Activated CD4-positive, CD25-positive, alpha-beta regulatory T cell treated with anti-CD3 and anti-CD28 coated beads, Interleukin-2, amount 50 U/mL, for 24 hours (primary cell): ENCODE data around the gene AANAT.

Experiments
- ATAC-seq, 2 donors: fragments of 150-1000 bp; cut with Tn5 transposase; one replicate each; pipeline ENCODE4 v1.10.0; 2021; ENCODE audit warnings: mild to moderate bottlenecking in 1 of 2, moderate library complexity in 1 of 2

AANAT gene

GRCh38 chr17:76442341-76443338 is 24.8 kb upstream of the AANAT start:
- ATAC-seq, result no peak

GRCh38 chr17:76444518-76445311 is 22.7 kb upstream of the AANAT start:
- no peak for ATAC-seq

- ATAC-seq, result no peak
These were observed 21.5 kb upstream of the AANAT start for GRCh38 chr17:76445697-76446448.

DNA sequence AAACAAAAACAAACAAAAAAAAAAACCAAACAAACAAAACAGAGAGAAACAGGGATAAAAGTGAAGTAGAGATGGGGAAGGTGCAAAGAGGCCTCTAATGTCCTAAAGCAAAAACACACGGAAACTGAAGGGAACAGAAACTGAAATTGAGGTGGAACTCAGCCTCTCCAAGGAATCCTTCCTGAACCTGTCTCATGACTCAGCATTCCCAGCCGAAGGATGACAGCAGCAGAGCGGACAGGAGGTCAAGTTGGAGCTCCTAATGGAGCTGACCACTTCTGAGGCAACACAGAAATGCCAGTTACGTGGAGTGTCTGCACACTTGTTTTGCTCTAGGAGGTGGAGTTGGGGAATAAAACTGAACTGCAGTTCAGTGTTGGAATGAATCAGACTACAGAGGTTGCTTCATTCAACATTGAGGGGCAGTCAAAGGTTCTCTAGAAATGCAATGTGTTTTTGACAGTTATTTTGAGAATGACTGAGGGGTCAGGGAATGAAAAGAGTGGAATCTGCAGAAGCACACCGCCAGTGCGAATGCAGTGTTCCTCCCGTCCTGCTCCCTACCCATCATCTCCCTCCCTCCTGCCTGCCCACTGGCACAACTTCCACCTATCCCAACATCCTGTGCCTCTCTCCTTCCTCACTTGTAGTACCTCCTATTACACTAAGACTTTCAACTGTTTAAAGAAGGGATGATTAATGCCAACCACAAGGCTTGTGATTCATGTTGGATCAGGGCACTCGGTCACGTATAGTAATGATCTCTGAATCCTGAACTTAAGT is 20.8 kb upstream of the AANAT start:
- ATAC-seq, result peak; percentile 67 to 81

DNA sequence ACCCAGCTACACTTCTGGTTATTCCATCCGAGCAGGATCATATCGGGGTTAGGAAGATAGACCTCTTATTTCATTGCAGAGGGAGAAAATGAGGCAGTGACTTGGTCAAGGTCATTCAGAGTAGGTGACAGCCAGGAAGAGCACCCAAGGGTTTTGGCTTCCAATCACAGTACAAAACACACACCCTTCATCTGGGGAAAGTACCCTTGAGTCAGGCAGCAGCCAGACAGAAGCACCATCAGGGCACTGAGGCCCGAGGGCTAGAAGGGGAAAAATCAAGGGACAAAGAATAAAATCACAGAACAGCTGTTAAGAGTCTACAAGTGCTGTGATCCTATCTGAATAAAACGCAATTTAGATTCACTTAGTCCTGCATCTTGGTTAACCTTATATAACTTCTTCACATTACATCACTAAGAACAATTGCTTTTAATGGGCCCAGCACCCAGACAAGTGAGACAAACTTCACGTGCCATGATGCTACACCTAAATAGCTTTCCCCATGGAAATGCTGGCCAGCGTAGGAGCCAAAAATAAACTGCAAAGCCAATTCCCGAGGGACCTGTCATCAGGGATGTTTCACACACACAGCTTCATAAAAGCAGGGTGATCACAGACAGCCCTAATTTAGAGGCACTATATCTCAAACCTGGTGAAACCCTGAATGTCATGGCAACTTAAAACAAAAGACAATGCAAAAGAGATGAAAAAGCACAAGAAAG is 19.3 kb upstream of the AANAT start:
- ATAC-seq, result peak; percentile 59 to 69

DNA sequence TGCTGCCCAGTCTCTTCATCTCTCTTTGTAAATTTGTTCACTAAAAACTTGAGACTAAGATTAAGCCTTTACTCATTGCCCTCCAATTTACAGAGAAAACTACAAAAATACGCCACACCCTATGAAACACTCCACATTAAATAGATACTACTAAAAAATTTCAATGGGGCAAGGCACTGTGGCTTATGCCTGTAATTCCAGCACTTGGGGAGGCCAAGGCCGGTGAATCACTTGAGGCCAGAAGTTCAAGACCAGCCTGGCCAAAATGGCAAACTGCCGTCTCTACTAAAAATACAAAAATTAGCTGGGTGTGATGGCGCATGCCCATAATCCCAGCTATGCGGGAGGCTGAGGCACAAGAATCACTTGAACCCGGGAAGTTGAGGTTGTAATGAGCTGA is 18.3 kb upstream of the AANAT start:
- no peak for ATAC-seq

DNA sequence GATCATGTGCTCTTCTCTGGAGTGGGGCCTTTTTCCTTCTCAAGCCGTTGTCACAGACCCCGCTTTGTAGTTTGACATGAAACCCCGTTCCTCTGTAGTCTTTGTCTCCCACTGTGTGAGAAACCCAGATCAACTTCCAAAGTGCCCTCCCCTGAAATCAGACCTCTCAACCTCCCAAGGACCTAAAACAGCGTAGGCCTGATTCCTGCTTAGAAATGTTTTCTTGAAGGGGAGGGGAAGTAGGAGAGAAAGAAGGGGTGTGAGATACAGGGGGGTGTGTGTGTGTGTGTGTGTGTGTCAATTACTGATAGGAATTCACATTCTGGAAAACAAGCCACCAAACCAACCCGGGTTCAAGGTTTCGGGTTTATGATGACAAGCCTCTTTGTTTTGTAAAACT is 15.9 kb upstream of the AANAT start:
- ATAC-seq, result no peak

- peak in 1 of 2 donors; percentile 22 for ATAC-seq
These were observed 15.2 kb upstream of the AANAT start for GRCh38 chr17:76452127-76452659.

DNA sequence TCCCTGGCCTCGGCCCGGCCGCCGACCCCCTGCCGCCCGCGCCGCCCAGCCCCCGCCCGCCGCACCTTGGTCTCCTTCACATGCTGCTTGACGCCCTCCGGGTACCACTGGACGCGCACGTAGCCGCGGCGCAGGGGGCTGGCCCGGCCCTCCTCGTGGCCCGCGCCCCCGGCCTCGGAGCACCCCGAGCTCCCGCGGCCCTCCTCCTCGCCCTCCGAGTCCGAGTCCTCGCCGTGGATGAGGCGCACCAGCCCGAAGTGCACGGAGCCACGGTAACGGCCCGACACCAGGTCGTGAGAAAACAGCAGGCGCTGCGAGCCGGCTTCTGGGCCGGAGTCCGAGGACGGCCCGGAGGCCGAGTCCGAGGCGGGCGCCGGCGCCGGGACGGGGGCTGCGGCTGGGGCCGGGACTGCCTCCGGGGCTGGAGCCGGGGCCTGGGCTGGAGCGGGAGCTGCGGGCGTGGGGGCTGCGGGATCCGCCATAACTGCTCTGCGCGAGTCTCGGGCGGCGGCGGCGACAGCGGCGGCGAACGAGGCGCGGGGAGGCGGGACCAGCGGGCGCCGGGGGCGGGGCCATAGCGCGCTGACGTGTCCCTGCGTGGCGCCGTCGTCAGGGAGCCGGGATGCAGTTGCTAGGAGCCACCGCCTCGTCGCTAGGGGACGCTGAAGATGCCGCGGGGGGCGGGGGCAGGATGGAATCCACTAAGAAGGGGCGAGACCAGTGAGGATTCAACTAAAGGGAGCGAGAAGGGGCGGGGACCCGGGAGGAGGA is 14.6 kb upstream of the AANAT start, which contains the start of gene UBE2O:
Gene UBE2O, minus strand, starts transcription at position 493 of the 771 bp plus-strand sequence. Its CDS starts 11 bp downstream, at position 482.
- peak; percentile 94 to 96 for ATAC-seq

- ATAC-seq, result no peak
These were observed 14.0 kb upstream of the AANAT start for GRCh38 chr17:76453431-76453743.

GRCh38 chr17:76458580-76459490 is 8.6 kb upstream of the AANAT start:
- peak in 1 of 2 donors; percentile 38 for ATAC-seq

GRCh38 chr17:76459674-76460073 is 7.7 kb upstream of the AANAT start:
- no peak for ATAC-seq

DNA sequence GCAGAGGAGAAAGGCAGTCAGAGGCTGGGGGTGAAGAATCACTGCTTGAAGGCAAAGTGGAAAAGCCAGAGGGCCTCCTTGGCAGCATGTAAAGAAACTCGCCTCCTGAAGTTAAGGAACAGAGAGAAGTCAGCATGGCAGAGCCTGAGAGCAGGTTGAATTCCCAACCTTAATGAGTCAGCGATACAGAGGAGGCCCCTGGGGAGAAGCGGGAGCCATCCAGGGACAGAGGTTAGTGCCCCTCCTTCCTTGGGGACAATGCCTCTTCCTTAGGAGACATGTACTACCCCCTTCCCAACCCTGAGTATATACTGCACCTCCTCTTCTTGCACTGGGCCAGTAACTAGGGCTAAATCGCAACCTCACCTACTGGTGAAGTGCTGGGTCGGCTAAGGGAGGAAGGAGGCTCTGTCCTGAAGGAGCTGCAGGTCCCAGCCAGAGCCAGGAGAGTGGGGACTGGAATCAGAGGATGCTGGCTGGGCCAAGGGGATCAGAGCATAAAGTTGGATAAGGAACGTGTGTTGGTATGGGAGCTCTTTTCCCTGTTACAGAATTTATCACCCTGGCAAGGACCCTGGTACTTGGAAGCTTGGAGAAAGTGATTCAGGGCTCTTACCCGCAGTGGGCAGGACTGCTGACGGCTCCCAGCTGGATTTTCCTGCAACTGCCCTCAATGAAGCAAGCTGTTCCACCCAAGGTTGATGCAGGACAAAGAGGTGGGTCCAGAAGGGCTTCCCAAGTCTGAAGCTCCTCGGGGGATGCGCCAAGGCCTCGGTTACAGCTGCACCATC is 5.4 kb upstream of the AANAT start:
- no peak for ATAC-seq

DNA sequence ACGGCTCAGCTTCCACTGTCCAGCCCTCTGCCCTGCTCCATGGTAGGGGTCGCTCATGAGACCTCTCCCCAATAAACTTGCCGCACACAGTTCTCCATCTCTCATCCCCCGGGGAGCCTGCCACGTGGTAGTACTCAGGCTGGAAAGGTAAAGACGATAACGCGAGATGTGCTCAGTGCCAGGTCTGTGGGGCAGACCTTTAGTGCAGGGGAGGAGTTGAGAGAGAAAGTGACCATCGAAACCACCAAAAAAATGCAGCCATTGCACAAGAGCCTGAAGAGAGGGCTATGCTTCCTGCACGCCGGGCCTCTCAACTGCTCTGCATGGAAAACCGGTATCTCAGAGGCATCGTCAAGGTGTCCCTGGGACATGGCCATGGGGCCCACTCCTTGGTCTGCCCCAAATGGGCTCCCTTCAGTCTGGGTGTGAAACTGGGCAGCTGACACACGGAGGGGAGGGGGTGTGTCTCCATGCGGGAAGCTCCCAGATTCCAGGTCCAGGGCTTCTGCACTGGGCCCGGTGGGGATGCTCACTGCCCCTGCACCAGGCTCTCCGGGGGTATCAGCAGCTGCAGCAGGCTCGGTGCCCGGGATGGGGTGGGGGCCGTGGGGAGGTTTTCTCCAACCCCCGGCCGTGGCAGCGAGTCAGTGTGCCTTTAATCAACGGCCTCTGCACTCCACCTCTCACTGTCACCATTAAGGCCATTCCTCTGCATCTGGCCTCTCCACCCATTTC is 4.7 kb upstream of the AANAT start:
- ATAC-seq, result no peak

GRCh38 chr17:76466775-76467130 is 650 bp upstream of the AANAT start:
- no peak for ATAC-seq

DNA sequence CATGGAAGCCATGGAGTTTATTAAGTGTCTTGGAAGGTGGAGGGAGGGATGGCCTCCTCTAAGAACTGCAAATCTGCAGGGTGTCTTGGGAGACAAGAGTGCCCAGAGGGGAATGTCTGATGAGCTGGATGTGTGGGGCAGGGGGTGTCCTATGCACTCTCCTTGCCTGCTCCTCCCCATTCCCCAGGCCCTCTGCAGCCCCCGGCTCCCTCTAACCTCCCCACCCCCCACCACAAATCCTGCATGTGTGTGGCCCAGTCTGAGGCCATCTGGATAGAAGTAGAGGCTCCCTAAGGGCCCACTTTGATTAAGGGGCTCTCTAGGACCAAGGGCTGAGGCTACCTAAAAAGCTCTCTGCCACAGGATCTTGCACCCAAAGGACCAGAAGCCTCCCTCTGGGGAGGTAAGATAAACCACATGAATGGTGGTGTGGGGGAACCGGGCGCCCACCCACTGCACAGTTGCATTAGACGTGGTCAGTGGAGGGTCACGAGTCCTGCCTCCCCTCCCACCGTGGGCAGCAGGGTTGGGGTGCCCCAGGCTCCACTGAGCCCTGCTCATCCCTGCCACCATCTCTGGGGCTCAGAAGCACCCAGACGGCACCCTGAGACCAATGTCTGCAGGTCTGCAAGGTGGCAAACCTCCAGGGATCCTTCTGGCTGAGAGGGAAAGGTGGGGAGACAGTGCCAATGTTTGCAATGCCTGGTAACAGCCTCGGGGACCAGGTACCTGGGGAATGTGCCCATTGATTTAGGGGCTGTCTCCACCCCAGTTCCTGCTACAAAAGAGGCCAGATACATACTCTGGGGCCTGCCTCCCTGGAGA is 618 bp downstream of the AANAT start:
- no peak for ATAC-seq

DNA sequence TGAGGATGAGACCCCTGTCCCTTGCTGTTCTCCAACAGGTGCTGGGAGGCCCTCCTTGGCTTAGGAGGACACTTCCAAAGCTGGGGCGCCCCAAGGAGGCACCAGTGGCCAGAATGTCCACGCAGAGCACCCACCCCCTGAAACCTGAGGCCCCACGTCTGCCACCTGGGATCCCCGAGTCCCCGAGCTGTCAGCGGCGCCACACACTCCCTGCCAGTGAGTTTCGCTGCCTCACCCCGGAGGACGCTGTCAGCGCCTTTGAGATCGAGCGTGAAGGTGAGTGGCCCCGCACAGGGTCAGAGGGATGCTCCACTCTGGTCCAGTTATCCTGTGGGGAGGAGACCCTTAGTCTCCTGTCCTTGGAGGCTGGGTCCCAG is 1.2 kb downstream of the AANAT start:
- no peak for ATAC-seq
